Measurements from ENCODE around the gene USP20. TPM values are rescaled to one million over a fixed set of nuclear protein-coding genes. Genes with fewer than 3 reads are reported as not detected.

The USP20 gene
- total RNA-seq, 2 experiments from 2014 or later, result 80.4 to 80.9 TPM

DNA sequence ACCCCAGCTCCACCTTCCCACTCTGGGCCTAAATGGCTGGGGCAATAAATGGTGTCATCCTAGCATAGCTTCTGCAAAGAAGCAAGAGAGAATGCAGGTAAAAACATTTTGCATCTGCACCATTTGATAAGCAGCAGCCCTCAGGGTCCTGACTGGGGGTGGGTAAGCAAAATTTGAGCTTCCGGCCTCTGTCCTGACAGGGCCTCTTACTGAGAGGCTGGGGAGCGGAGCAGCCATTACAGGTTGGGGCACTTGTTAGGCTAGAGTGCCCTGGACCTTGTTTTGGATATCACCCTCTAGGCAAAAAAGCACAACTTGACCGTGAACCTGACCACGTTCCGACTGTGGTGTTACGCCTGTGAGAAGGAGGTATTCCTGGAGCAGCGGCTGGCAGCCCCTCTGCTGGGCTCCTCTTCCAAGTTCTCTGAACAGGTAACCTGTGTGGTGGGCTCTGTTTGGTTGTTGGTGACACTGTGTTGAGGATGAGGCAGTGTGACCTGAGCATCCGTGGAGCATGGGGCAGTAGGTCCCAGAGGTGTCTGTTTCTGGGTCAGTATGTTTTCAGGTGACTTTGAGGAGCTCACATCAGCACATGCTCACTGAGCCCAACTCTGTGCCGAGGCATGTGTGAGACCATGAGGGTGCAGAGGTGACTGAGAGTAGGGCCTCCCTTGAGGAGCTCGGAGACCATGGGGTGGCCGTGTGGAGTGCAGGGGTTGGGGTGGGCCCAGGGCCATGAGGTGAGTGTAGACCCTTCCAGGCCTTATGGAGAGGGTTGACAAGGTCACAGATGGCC is 23.1 kb downstream of the USP20 start:
- H3K4me1 ChIP-seq (ENCODE audit: insufficient read depth, low read length), result peaks cover 84% of the 10 kb centered on the region
- ChIA-PET CTCF (interaction anchor here (0.6 kb wide), 1 partner anchor 32 kb away, joined by 4 read pairs; no protein-coding TSS in a partner anchor), POLR2A (no interaction called here)
- H3K4me3 Mint-ChIP-seq, result no peak overlapping the region
- H3K36me3 Mint-ChIP-seq (ENCODE audit: low read depth), result peaks cover 83% of the 10 kb centered on the region
- TF ChIP-seq, protein P1, sequence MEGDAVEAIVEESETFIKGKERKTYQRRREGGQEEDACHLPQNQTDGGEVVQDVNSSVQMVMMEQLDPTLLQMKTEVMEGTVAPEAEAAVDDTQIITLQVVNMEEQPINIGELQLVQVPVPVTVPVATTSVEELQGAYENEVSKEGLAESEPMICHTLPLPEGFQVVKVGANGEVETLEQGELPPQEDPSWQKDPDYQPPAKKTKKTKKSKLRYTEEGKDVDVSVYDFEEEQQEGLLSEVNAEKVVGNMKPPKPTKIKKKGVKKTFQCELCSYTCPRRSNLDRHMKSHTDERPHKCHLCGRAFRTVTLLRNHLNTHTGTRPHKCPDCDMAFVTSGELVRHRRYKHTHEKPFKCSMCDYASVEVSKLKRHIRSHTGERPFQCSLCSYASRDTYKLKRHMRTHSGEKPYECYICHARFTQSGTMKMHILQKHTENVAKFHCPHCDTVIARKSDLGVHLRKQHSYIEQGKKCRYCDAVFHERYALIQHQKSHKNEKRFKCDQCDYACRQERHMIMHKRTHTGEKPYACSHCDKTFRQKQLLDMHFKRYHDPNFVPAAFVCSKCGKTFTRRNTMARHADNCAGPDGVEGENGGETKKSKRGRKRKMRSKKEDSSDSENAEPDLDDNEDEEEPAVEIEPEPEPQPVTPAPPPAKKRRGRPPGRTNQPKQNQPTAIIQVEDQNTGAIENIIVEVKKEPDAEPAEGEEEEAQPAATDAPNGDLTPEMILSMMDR (IDR thresholded peaks at IDR 0.05), result no peak
- H3K9me3 ChIP-seq (ENCODE audit: control insufficient read depth in 1 of 2, insufficient read depth in 1 of 2, low read length in 2 of 2), result no peaks in the 10 kb centered on the region
- H3K9me3 Mint-ChIP-seq, result no peaks in the 10 kb centered on the region
- H3K27me3 ChIP-seq (ENCODE audit: control insufficient read depth in 1 of 2, insufficient read depth in 2 of 2, low read length in 2 of 2), result no peaks in the 10 kb centered on the region
- H3K4me3 ChIP-seq (ENCODE audit: low read length), result no peak overlapping the region
- peak overlapping the region; percentile 56 for H3K27ac Mint-ChIP-seq
- intact Hi-C loops (cut with DNase I, micrococcal nuclease), result no loop called here
- H3K4me1 Mint-ChIP-seq (ENCODE audit: low read depth), result peaks cover 52% of the 10 kb centered on the region
- ATAC-seq (ENCODE audit: poor library complexity) (no peak), DNase-seq (no peak)
- H3K27ac ChIP-seq (ENCODE audit: low read depth in 1 of 2, low read length in 2 of 2), result no peak overlapping the region
- H3K27me3 Mint-ChIP-seq, result no peaks in the 10 kb centered on the region
- peaks cover 81% of the 10 kb centered on the region for H3K36me3 ChIP-seq (ENCODE audit: insufficient read depth, low read length)

DNA sequence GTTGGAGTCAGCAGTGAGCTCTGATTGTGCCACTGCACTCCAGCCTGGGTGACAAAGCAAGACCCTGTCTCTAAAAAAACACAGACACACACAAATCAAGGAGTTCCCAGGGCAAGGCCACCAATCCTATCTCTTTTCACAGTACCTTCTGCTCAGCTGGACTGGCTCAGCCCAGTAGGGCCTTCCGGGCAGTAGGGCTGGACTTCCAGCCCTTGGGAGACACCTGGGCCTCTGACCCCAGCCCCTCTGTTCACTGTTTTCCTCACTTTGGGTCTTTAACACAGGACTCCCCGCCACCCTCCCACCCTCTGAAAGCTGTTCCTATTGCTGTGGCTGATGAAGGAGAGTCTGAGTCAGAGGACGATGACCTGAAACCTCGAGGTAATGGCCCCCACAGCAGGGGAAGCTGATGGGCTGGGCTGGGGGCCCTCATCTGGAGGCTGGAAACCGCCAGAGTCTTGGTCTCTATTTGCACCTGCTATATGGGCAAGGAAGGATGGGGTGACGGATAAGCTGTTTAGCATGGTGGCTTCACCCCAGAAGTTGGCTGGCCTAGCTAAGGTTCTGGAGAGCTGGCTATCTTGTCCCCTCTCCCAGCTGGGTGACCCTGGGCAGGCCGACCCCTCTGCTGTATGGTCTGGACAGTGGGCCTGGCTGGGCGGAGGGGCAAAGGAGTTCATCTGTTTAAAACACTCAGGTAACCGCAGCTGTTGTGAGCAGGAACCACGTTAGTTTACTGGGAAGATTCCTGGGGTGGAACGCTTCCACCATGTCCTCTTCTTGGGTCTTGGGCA is 25.6 kb downstream of the USP20 start:
- no peaks in the 10 kb centered on the region for H3K9me3 Mint-ChIP-seq
- H3K36me3 Mint-ChIP-seq (ENCODE audit: low read depth), result peaks cover 74% of the 10 kb centered on the region
- no peak overlapping the region for H3K4me3 Mint-ChIP-seq
- H3K4me1 Mint-ChIP-seq (ENCODE audit: low read depth), result peaks cover 48% of the 10 kb centered on the region
- H3K4me1 ChIP-seq (ENCODE audit: insufficient read depth, low read length), result peaks cover 89% of the 10 kb centered on the region
- no peaks in the 10 kb centered on the region for H3K27me3 ChIP-seq (ENCODE audit: control insufficient read depth in 1 of 2, insufficient read depth in 2 of 2, low read length in 2 of 2)
- no peak overlapping the region for H3K4me3 ChIP-seq (ENCODE audit: low read length)
- DNase-seq, result peak in 1 of 14 experiments; percentile 10
- CTCF ChIA-PET, result interaction anchor here (1.5 kb wide), 1 partner anchor 178 kb away, joined by 3 read pairs; no protein-coding TSS in a partner anchor
- peaks cover 69% of the 10 kb centered on the region for H3K36me3 ChIP-seq (ENCODE audit: insufficient read depth, low read length)
- no peak for ATAC-seq (ENCODE audit: poor library complexity)
- H3K27ac Mint-ChIP-seq, result peak overlapping the region; percentile 86
- TF ChIP-seq, protein P1 (IDR thresholded peaks at IDR 0.05), result no peak
- intact Hi-C loops (cut with DNase I, micrococcal nuclease), result no loop called here
- no peaks in the 10 kb centered on the region for H3K9me3 ChIP-seq (ENCODE audit: control insufficient read depth in 1 of 2, insufficient read depth in 1 of 2, low read length in 2 of 2)
- peak overlapping the region; percentile 30 to 42 for H3K27ac ChIP-seq (ENCODE audit: low read depth in 1 of 2, low read length in 2 of 2)
- POLR2A ChIA-PET, result interaction anchor here (0.8 kb wide), 1 partner anchor 28 kb away, joined by 3 read pairs; no protein-coding TSS in a partner anchor
- H3K27me3 Mint-ChIP-seq, result no peaks in the 10 kb centered on the region

DNA sequence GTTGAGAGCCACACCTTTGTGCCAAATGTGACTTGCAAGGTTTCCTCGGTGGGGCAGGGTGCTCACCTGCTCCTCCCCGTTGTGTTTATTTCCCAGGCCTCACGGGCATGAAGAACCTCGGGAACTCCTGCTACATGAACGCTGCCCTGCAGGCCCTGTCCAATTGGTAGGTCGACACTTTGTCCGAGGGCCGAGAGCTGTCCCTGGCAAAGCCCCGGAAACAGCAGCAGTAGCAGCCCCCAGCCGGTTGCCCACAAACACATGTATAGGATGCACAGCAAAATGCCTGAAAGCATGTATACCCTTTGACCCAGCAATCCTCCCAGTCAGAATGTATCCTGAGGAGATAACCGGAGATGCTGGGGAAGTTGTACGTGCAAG is 26.2 kb downstream of the USP20 start:
- Histone ChIP-seq H3K27me3 (ENCODE audit: control insufficient read depth in 1 of 2, insufficient read depth in 2 of 2, low read length in 2 of 2) (no peaks in the 10 kb centered on the region), H3K4me3 (ENCODE audit: low read length) (no peak overlapping the region), H3K27ac (ENCODE audit: low read depth in 1 of 2, low read length in 2 of 2) (peak overlapping the region; percentile 30 to 42), H3K36me3 (ENCODE audit: insufficient read depth, low read length) (peaks cover 64% of the 10 kb centered on the region), H3K4me1 (ENCODE audit: insufficient read depth, low read length) (peaks cover 89% of the 10 kb centered on the region), H3K9me3 (ENCODE audit: control insufficient read depth in 1 of 2, insufficient read depth in 1 of 2, low read length in 2 of 2) (no peaks in the 10 kb centered on the region)
- TF ChIP-seq, protein P1 (IDR thresholded peaks at IDR 0.05), result no peak
- ChIA-PET POLR2A (interaction anchor here (0.8 kb wide), 1 partner anchor 27 kb away, joined by 3 read pairs; no protein-coding TSS in a partner anchor), CTCF (no interaction called here)
- no peaks in the 10 kb centered on the region for H3K9me3 Mint-ChIP-seq
- DNase-seq (peak in 1 of 14 experiments; percentile 14), ATAC-seq (ENCODE audit: poor library complexity) (no peak)
- no peaks in the 10 kb centered on the region for H3K27me3 Mint-ChIP-seq
- peak overlapping the region; percentile 86 for H3K27ac Mint-ChIP-seq
- H3K4me3 Mint-ChIP-seq, result no peak overlapping the region
- H3K36me3 Mint-ChIP-seq (ENCODE audit: low read depth), result peaks cover 74% of the 10 kb centered on the region
- peaks cover 52% of the 10 kb centered on the region for H3K4me1 Mint-ChIP-seq (ENCODE audit: low read depth)
- intact Hi-C loops (cut with DNase I, micrococcal nuclease), result no loop called here
